Left lung (tissue), 10 donors: Measurements from ENCODE around the gene RFX7. TPM values are rescaled to one million over a fixed set of nuclear protein-coding genes. Genes with fewer than 3 reads are reported as not detected.

Source experiments
- ATAC-seq: fragments of 200-7000 bp; cut with Tn5 transposase; one replicate; pipeline ENCODE4 v1.9.1; 2020; ENCODE audit warnings: moderate library complexity
- DNase-seq, 4 donors: peaks; one replicate each; pipeline ENCODE4 v3.0.0-alpha.2; 2013 to 2020
- H3K27ac ChIP-seq, 2 donors: fragments of 200-600 bp; sonication (generic) in 1 of 2; one replicate each; pipeline versions ENCODE4 v1.5.0 to v1.8.0; 2020 to 2021
- H3K27me3 ChIP-seq, 2 donors: fragments of 200-600 bp; sonication (generic) in 1 of 2; one replicate each; pipeline versions ENCODE4 v1.5.0 to v1.8.0; 2020 to 2021
- H3K36me3 ChIP-seq, 2 donors: fragments of 200-600 bp; sonication (generic) in 1 of 2; one replicate each; pipeline versions ENCODE4 v1.5.0 to v1.8.0; 2020 to 2021
- H3K4me1 ChIP-seq, 2 donors: fragments of 200-600 bp; one replicate each; pipeline ENCODE4 v1.8.0; 2021
- H3K4me3 ChIP-seq, 2 donors: fragments of 200-600 bp; sonication (generic) in 1 of 2; one replicate each; pipeline versions ENCODE4 v1.5.0 to v1.8.0; 2020 to 2021; ENCODE audit warnings: mild to moderate bottlenecking in 1 of 2
- H3K9me3 ChIP-seq, 2 donors: fragments of 200-600 bp; sonication (generic) in 1 of 2; one replicate each; pipeline versions ENCODE4 v1.5.0 to v1.8.0; 2020 to 2021
- CTCF ChIP-seq, 2 donors: fragments of 200-600 bp; sonication (generic) in 1 of 2; IDR thresholded peaks; one replicate each; pipeline versions ENCODE4 v1.5.0 to v1.8.0; 2021; ENCODE audit warnings: antibody characterized with exemption in 2 of 2
- intact Hi-C, 2 donors: fragments of 100-400 bp; cut with DNase I; formaldehyde crosslinking; loops; one replicate each; pipeline versions ENCODE4 v1.11.2 to v1.14.2; 2022
- polyA plus RNA-seq, 6 donors: library from polyadenylated mRNA; unstranded; fragments of 120-200 nt; gene quantifications; one replicate each; pipeline ENCODE4 v1.2.1, GENCODE V29; 2013; ENCODE audit not compliant: insufficient read length in 6 of 6
- total RNA-seq, 2 donors: library from RNA; stranded (reverse); fragmentation: NEBNext Ultra II Directional; extraction: Animal tissue kit (Norgen Biotek cat#: 25700); gene quantifications; one replicate each; pipeline ENCODE4 v1.2.1, GENCODE V29; 2021
- donor health status: DM: no; HTN: yes; CAD: no.
- donor health status: DM: no; HTN: no; CAD: no.

The RFX7 gene
- total and polyA plus RNA-seq, 8 donors: 16.7 to 28.1 (median 25.4) TPM

- Histone ChIP-seq H3K4me3 (no peak overlapping the region), H3K36me3 (no peaks in the 10 kb centered on the region), H3K9me3 (peaks cover 0 to 13% of the 10 kb centered on the region in 2 donors)
These were observed 93.5 kb downstream of the RFX7 start for GRCh38 chr15:56150204-56150603.

GRCh38 chr15:56148064-56148463 lies 95.6 kb downstream of the RFX7 start:
- intact Hi-C loops: no loop called here
- TF ChIP-seq CTCF (IDR thresholded peaks at IDR 0.05): no peak
- Histone ChIP-seq H3K4me3 (no peak overlapping the region), H3K4me1 (no peaks in the 10 kb centered on the region), H3K27ac (no peak overlapping the region), H3K36me3 (no peaks in the 10 kb centered on the region), H3K9me3 (peaks cover 0 to 5% of the 10 kb centered on the region in 2 donors), H3K27me3 (no peaks in the 10 kb centered on the region)
- DNase-seq (no peak), ATAC-seq (no peak)

More at GRCh38 chr15:56150204-56150603, 93.5 kb downstream of the RFX7 start:
- TF ChIP-seq CTCF (IDR thresholded peaks at IDR 0.05): no peak
- H3K27me3 ChIP-seq: no peaks in the 10 kb centered on the region
- H3K27ac ChIP-seq: no peak overlapping the region
- H3K4me1 ChIP-seq: no peaks in the 10 kb centered on the region
- ATAC-seq: no peak
- no peak for DNase-seq
- intact Hi-C loops: no loop called here

- no peak for TF ChIP-seq CTCF (IDR thresholded peaks at IDR 0.05)
- Histone ChIP-seq H3K4me1 (no peaks in the 10 kb centered on the region), H3K27me3 (no peaks in the 10 kb centered on the region), H3K4me3 (no peak overlapping the region), H3K36me3 (peaks cover 0 to 12% of the 10 kb centered on the region in 2 donors), H3K9me3 (peaks cover 0 to 4% of the 10 kb centered on the region in 2 donors), H3K27ac (no peak overlapping the region)
- DNase-seq (no peak), ATAC-seq (no peak)
- intact Hi-C loops: no loop called here
These were observed 96.9 kb downstream of the RFX7 start for GRCh38 chr15:56146756-56147155.

DNA sequence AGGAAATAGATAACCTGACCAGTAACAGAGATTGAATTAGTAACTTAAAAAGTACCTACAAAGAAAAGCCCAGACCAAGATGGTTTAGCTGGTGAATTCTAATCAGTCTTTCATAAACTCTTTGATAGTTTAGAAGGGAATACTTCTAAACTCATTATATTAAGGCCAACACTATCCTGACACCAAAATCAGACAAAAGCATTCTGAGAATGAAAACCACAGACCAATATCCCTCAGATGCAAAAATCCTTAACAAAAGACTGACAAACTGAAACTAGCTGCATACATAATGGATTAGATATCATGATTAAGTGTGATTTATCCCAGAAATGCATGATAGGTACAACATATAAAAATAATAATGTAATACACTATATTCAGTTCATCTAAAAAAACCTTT lies 115.6 kb downstream of the RFX7 start:
- H3K9me3 ChIP-seq: peaks cover 6 to 54% of the 10 kb centered on the region in 2 donors
- peaks cover 0 to 36% of the 10 kb centered on the region in 2 donors for H3K36me3 ChIP-seq
- no peak overlapping the region for H3K4me3 ChIP-seq
- DNase-seq (no peak), ATAC-seq (no peak)
- no peaks in the 10 kb centered on the region for H3K4me1 ChIP-seq
- no peak for TF ChIP-seq CTCF (IDR thresholded peaks at IDR 0.05)
- intact Hi-C loops: no loop called here
- no peaks in the 10 kb centered on the region for H3K27me3 ChIP-seq
- H3K27ac ChIP-seq: no peak overlapping the region

DNA sequence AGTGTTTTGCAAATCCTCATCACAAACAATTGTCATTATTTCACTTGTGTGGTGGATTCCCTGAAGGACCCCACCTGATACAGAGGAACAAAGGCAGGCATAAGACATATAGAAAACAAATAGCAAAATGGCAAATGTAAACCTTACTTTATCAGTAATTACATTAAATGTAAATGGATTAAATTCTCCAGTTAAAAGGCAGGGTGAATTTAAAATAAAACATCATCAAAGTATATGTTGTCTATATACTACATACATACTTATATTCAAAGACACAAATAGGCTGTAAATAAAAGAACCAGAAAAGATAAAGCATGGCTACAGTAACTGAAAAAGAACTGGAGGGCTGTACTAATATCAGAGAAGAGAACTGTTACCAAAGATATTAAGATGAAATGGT lies 117.3 kb downstream of the RFX7 start:
- ATAC-seq (no peak), DNase-seq (no peak)
- H3K4me3 ChIP-seq: no peak overlapping the region
- intact Hi-C loops: no loop called here
- TF ChIP-seq CTCF (IDR thresholded peaks at IDR 0.05): no peak
- no peak overlapping the region for H3K27ac ChIP-seq
- H3K9me3 ChIP-seq: peaks cover 6 to 57% of the 10 kb centered on the region in 2 donors
- H3K4me1 ChIP-seq: no peaks in the 10 kb centered on the region
- H3K27me3 ChIP-seq: no peaks in the 10 kb centered on the region
- H3K36me3 ChIP-seq: peaks cover 0 to 43% of the 10 kb centered on the region in 2 donors
